ENCODE data around the gene DGLUCY.

Gene DGLUCY

GRCh38 chr14:91078095-91078737 is 35.7 kb upstream of the DGLUCY start:
- H3K4me1 ChIP-seq (ENCODE audit: control insufficient read depth, low read length) = no peaks in the 10 kb centered on the region
- no peaks in the 10 kb centered on the region for H3F3A ChIP-seq (ENCODE audit: control insufficient read depth, insufficient read depth)
- TF ChIP-seq CTCF (IDR thresholded peaks at IDR 0.05; ENCODE audit: low read depth, low read length, poor library complexity, severe bottlenecking) (no peak), EZH2phosphoT487 (IDR thresholded peaks at IDR 0.05; ENCODE audit: borderline replicate concordance, low read length) (no peak)
- H4K20me1 ChIP-seq (ENCODE audit: control insufficient read depth, insufficient read depth, low read depth, low read length) = no peaks in the 10 kb centered on the region
- H3K27me3 ChIP-seq (ENCODE audit: control insufficient read depth, low read length) = no peaks in the 10 kb centered on the region
- H3K9me3 ChIP-seq (ENCODE audit: control insufficient read depth, insufficient read depth, low read length) = no peaks in the 10 kb centered on the region
- no peak overlapping the region for H3K27ac ChIP-seq (ENCODE audit: low read depth, low read length)
- H3K9me2 ChIP-seq (replicated peaks; ENCODE audit: control insufficient read depth, low read length) = no peaks in the 10 kb centered on the region
- no peak overlapping the region for H3K4me3 ChIP-seq (ENCODE audit: low read length)
- no peak overlapping the region for H3K4me2 ChIP-seq (ENCODE audit: low read length)
- H3K79me2 ChIP-seq (ENCODE audit: control insufficient read depth, low read length) = no peaks in the 10 kb centered on the region
- H3K36me3 ChIP-seq (ENCODE audit: control insufficient read depth, low read length) = no peaks in the 10 kb centered on the region

GRCh38 chr14:91080071-91080470 is 33.8 kb upstream of the DGLUCY start:
- H3K4me3 ChIP-seq (ENCODE audit: low read length) = no peak overlapping the region
- no peak overlapping the region for H3K27ac ChIP-seq (ENCODE audit: low read depth, low read length)
- H3K27me3 ChIP-seq (ENCODE audit: control insufficient read depth, low read length) = no peaks in the 10 kb centered on the region
- H3K36me3 ChIP-seq (ENCODE audit: control insufficient read depth, low read length) = no peaks in the 10 kb centered on the region
- H3K79me2 ChIP-seq (ENCODE audit: control insufficient read depth, low read length) = no peaks in the 10 kb centered on the region
- no peak overlapping the region for H3K4me2 ChIP-seq (ENCODE audit: low read length)
- no peaks in the 10 kb centered on the region for H3K9me2 ChIP-seq (replicated peaks; ENCODE audit: control insufficient read depth, low read length)
- H3K4me1 ChIP-seq (ENCODE audit: control insufficient read depth, low read length) = no peaks in the 10 kb centered on the region
- no peaks in the 10 kb centered on the region for H4K20me1 ChIP-seq (ENCODE audit: control insufficient read depth, insufficient read depth, low read depth, low read length)
- TF ChIP-seq CTCF (IDR thresholded peaks at IDR 0.05; ENCODE audit: low read depth, low read length, poor library complexity, severe bottlenecking) (no peak), EZH2phosphoT487 (IDR thresholded peaks at IDR 0.05; ENCODE audit: borderline replicate concordance, low read length) (no peak)
- no peaks in the 10 kb centered on the region for H3F3A ChIP-seq (ENCODE audit: control insufficient read depth, insufficient read depth)
- H3K9me3 ChIP-seq (ENCODE audit: control insufficient read depth, insufficient read depth, low read length) = no peaks in the 10 kb centered on the region

- H3K4me3 ChIP-seq (ENCODE audit: low read length) = no peak overlapping the region
- H3K27me3 ChIP-seq (ENCODE audit: control insufficient read depth, low read length) = no peaks in the 10 kb centered on the region
- H3K79me2 ChIP-seq (ENCODE audit: control insufficient read depth, low read length) = no peaks in the 10 kb centered on the region
- H3K4me1 ChIP-seq (ENCODE audit: control insufficient read depth, low read length) = no peaks in the 10 kb centered on the region
- no peak for TF ChIP-seq CTCF (IDR thresholded peaks at IDR 0.05; ENCODE audit: low read depth, low read length, poor library complexity, severe bottlenecking)
- no peak for TF ChIP-seq EZH2phosphoT487 (IDR thresholded peaks at IDR 0.05; ENCODE audit: borderline replicate concordance, low read length)
- no peak overlapping the region for H3K27ac ChIP-seq (ENCODE audit: low read depth, low read length)
- H3K9me2 ChIP-seq (replicated peaks; ENCODE audit: control insufficient read depth, low read length) = no peaks in the 10 kb centered on the region
- no peaks in the 10 kb centered on the region for H3K9me3 ChIP-seq (ENCODE audit: control insufficient read depth, insufficient read depth, low read length)
- no peaks in the 10 kb centered on the region for H4K20me1 ChIP-seq (ENCODE audit: control insufficient read depth, insufficient read depth, low read depth, low read length)
- H3F3A ChIP-seq (ENCODE audit: control insufficient read depth, insufficient read depth) = no peaks in the 10 kb centered on the region
- H3K36me3 ChIP-seq (ENCODE audit: control insufficient read depth, low read length) = no peaks in the 10 kb centered on the region
- H3K4me2 ChIP-seq (ENCODE audit: low read length) = no peak overlapping the region
These were observed 31.6 kb upstream of the DGLUCY start for GRCh38 chr14:91082282-91082681.
